ENCODE results near the gene CAPN1. TPM values are rescaled to one million over a fixed set of nuclear protein-coding genes. Genes with fewer than 3 reads are reported as not detected.

The CAPN1 gene
- polyA plus RNA-seq, 1 donor = 106 TPM

GRCh38 chr11:65217441-65218423 lies 36.0 kb downstream of the CAPN1 start:
- no peak for DNase-seq
- Histone ChIP-seq H3K9me3 (ENCODE audit: control insufficient read depth, low read depth, low read length) (no peaks in the 10 kb centered on the region), H3K27me3 (ENCODE audit: control insufficient read depth, insufficient read depth, low read length) (no peaks in the 10 kb centered on the region), H3K4me3 (ENCODE audit: low read length) (no peak overlapping the region), H3K36me3 (ENCODE audit: control insufficient read depth, insufficient read depth, low read length) (no peaks in the 10 kb centered on the region), H3K4me1 (ENCODE audit: control insufficient read depth, insufficient read depth, low read length) (peaks cover 13% of the 10 kb centered on the region), H3K27ac (ENCODE audit: low read length) (no peak overlapping the region)
- WGBS (ENCODE audit: insufficient coverage, low lambda C conversion rate) = no CpG with 5 or more reads among the region's 19 CpGs

DNA sequence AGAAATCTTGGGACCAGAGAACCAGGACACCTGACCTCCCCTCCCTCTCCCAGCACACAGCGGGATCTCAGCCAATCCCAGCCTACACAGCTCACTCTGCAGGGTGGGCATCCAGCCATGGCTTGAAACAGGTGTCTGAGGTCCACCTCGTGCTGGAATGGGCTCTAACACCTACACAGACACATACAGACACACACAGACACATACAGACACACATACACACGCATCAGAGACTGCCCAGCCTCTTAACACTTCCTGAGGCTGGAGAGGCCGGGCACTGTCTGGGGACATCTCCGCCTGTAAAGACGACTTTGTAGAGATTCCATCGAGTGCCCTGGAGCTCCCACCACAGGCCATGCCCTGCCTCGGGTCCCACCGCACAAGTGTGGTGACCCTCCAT lies 36.7 kb downstream of the CAPN1 start:
- WGBS (ENCODE audit: insufficient coverage, low lambda C conversion rate) = no CpG with 5 or more reads among the region's 9 CpGs
- no peak overlapping the region for H3K4me3 ChIP-seq (ENCODE audit: low read length)
- peaks cover 9% of the 10 kb centered on the region for H3K4me1 ChIP-seq (ENCODE audit: control insufficient read depth, insufficient read depth, low read length)
- H3K9me3 ChIP-seq (ENCODE audit: control insufficient read depth, low read depth, low read length) = no peaks in the 10 kb centered on the region
- H3K27me3 ChIP-seq (ENCODE audit: control insufficient read depth, insufficient read depth, low read length) = no peaks in the 10 kb centered on the region
- no peak for DNase-seq
- peaks cover 3% of the 10 kb centered on the region for H3K36me3 ChIP-seq (ENCODE audit: control insufficient read depth, insufficient read depth, low read length)
- no peak overlapping the region for H3K27ac ChIP-seq (ENCODE audit: low read length)

DNA sequence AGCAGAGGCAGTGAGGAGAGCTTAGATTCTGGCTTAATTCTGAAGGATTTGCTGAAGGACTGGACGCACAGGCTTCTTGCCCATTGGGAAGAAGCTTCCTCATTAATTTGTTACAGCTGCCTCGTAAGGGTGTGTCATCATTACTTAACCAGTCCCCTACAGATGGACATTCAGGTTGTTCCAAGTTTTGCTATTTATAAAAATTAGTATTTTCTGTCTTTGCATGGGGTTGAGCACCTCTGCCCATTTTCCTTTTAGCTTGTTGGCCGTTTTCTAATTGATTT lies 38.1 kb downstream of the CAPN1 start:
- peaks cover 4% of the 10 kb centered on the region for H3K36me3 ChIP-seq (ENCODE audit: control insufficient read depth, insufficient read depth, low read length)
- H3K9me3 ChIP-seq (ENCODE audit: control insufficient read depth, low read depth, low read length) = no peaks in the 10 kb centered on the region
- H3K4me1 ChIP-seq (ENCODE audit: control insufficient read depth, insufficient read depth, low read length) = peaks cover 8% of the 10 kb centered on the region
- WGBS (ENCODE audit: insufficient coverage, low lambda C conversion rate) = 100% methylated on average over 1 of the region's 3 CpGs
- H3K27ac ChIP-seq (ENCODE audit: low read length) = no peak overlapping the region
- no peak overlapping the region for H3K4me3 ChIP-seq (ENCODE audit: low read length)
- no peak for DNase-seq
- no peaks in the 10 kb centered on the region for H3K27me3 ChIP-seq (ENCODE audit: control insufficient read depth, insufficient read depth, low read length)

DNA sequence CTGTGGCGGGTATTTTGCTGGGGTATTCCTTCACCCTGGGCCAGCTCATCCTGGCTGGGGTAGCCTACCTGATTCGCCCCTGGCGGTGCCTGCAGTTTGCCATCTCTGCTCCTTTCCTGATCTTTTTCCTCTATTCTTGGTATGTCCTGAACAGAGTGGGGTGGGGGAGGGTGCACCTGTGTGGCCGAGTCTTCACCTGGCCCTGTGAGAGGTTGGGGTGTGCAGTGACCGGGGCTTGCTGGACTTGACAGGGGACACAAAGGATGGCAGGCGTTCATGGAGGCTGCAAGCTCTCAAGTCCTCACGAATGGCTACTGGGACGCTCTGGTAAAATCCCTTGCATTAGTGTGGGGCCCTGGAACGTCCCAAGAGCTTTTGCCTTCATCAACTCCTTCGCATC lies 39.3 kb downstream of the CAPN1 start:
- Histone ChIP-seq H3K27me3 (ENCODE audit: control insufficient read depth, insufficient read depth, low read length) (no peaks in the 10 kb centered on the region), H3K9me3 (ENCODE audit: control insufficient read depth, low read depth, low read length) (no peaks in the 10 kb centered on the region), H3K4me1 (ENCODE audit: control insufficient read depth, insufficient read depth, low read length) (peaks cover 18% of the 10 kb centered on the region), H3K27ac (ENCODE audit: low read length) (no peak overlapping the region), H3K4me3 (ENCODE audit: low read length) (no peak overlapping the region), H3K36me3 (ENCODE audit: control insufficient read depth, insufficient read depth, low read length) (peaks cover 4% of the 10 kb centered on the region)
- 90% methylated on average over 2 of the region's 10 CpGs for WGBS (ENCODE audit: insufficient coverage, low lambda C conversion rate)
- no peak for DNase-seq

DNA sequence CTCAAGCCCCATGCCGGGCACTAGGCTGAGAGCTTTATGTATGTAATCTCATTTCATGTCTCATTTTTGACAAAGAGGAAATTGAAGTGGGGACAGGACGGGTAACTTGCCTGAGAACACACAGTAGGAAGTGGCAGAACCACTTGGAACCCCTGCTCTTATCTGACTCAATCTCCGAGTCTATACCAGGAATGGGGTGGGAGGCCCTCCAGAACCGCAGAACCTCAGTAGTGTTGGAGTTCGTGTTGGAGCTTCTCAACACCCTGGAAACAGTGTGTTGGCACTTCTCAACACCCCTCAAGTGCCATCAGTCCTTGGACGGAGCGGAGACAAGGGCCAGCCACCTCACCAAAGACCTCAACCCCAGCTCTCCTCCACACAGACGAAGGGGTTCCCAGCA lies 41.3 kb downstream of the CAPN1 start:
- Histone ChIP-seq H3K4me1 (ENCODE audit: control insufficient read depth, insufficient read depth, low read length) (peaks cover 21% of the 10 kb centered on the region), H3K27me3 (ENCODE audit: control insufficient read depth, insufficient read depth, low read length) (no peaks in the 10 kb centered on the region)

DNA sequence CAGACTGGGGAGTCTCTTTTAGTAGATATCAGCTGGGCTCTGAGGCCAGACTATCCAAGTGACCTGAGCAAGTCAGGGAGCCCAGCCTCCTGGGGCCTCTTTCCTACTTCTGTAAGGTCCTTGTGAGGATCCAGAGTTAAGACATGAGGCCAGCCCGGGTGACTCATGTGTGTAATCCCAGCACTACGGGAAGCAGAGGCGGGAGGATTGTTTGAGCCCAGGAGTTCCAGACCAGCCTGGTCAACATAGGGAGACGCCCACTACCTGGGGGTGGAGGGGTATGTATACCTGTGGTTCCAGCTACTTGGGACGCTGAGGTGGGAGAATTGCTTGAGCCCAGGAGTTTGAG lies 43.2 kb downstream of the CAPN1 start:
- H3K27me3 ChIP-seq (ENCODE audit: control insufficient read depth, insufficient read depth, low read length) = no peaks in the 10 kb centered on the region
- peak; percentile 78 to 86 for DNase-seq
- H3K27ac ChIP-seq (ENCODE audit: low read length) = peak overlapping the region; percentile 75
- H3K4me1 ChIP-seq (ENCODE audit: control insufficient read depth, insufficient read depth, low read length) = peaks cover 15% of the 10 kb centered on the region
- peaks cover 4% of the 10 kb centered on the region for H3K36me3 ChIP-seq (ENCODE audit: control insufficient read depth, insufficient read depth, low read length)
- H3K9me3 ChIP-seq (ENCODE audit: control insufficient read depth, low read depth, low read length) = peaks cover 3% of the 10 kb centered on the region
- WGBS (ENCODE audit: insufficient coverage, low lambda C conversion rate) = no CpG with 5 or more reads among the region's 5 CpGs
- no peak overlapping the region for H3K4me3 ChIP-seq (ENCODE audit: low read length)

More for the DNA sequence above, 41.3 kb downstream of the CAPN1 start:
- WGBS (ENCODE audit: insufficient coverage, low lambda C conversion rate) = no CpG with 5 or more reads among the region's 8 CpGs
- peaks cover 4% of the 10 kb centered on the region for H3K36me3 ChIP-seq (ENCODE audit: control insufficient read depth, insufficient read depth, low read length)
- no peak overlapping the region for H3K4me3 ChIP-seq (ENCODE audit: low read length)
- no peaks in the 10 kb centered on the region for H3K9me3 ChIP-seq (ENCODE audit: control insufficient read depth, low read depth, low read length)
- H3K27ac ChIP-seq (ENCODE audit: low read length) = no peak overlapping the region
- no peak for DNase-seq

- H3K9me3 ChIP-seq (ENCODE audit: control insufficient read depth, low read depth, low read length) = peaks cover 5% of the 10 kb centered on the region
- H3K27me3 ChIP-seq (ENCODE audit: control insufficient read depth, insufficient read depth, low read length) = no peaks in the 10 kb centered on the region
- peak overlapping the region; percentile 36 for H3K4me3 ChIP-seq (ENCODE audit: low read length)
- H3K27ac ChIP-seq (ENCODE audit: low read length) = peak overlapping the region; percentile 75
- no CpG with 5 or more reads among the region's 42 CpGs for WGBS (ENCODE audit: insufficient coverage, low lambda C conversion rate)
- H3K4me1 ChIP-seq (ENCODE audit: control insufficient read depth, insufficient read depth, low read length) = peaks cover 15% of the 10 kb centered on the region
- peak; percentile 41 to 73 for DNase-seq
- H3K36me3 ChIP-seq (ENCODE audit: control insufficient read depth, insufficient read depth, low read length) = peaks cover 4% of the 10 kb centered on the region
These were observed 43.8 kb downstream of the CAPN1 start for GRCh38 chr11:65225279-65226102.

DNA sequence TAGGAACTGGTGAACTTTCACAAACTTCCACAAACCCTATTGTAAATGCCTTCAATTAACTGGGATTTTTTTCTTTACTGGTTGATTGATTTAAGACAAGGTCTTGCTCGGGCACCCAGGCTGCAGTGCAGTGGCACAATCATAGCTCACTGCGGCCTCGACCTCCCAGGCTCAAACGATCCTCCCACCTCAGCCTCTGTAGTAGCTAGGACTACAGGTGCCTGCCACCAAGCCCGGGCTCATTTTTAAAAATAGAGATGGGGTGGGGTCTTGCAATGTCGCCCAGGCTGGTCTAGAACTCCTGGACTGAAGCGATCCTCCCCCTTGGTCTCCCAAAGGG lies 44.3 kb downstream of the CAPN1 start:
- peaks cover 15% of the 10 kb centered on the region for H3K4me1 ChIP-seq (ENCODE audit: control insufficient read depth, insufficient read depth, low read length)
- peaks cover 5% of the 10 kb centered on the region for H3K9me3 ChIP-seq (ENCODE audit: control insufficient read depth, low read depth, low read length)
- H3K4me3 ChIP-seq (ENCODE audit: low read length) = peak overlapping the region; percentile 36
- DNase-seq = no peak
- peak overlapping the region; percentile 75 for H3K27ac ChIP-seq (ENCODE audit: low read length)
- no peaks in the 10 kb centered on the region for H3K27me3 ChIP-seq (ENCODE audit: control insufficient read depth, insufficient read depth, low read length)
- H3K36me3 ChIP-seq (ENCODE audit: control insufficient read depth, insufficient read depth, low read length) = peaks cover 4% of the 10 kb centered on the region
- WGBS (ENCODE audit: insufficient coverage, low lambda C conversion rate) = no CpG with 5 or more reads among the region's 7 CpGs

- no CpG with 5 or more reads among the region's 2 CpGs for WGBS (ENCODE audit: insufficient coverage, low lambda C conversion rate)
- no peak for DNase-seq
- peaks cover 15% of the 10 kb centered on the region for H3K4me1 ChIP-seq (ENCODE audit: control insufficient read depth, insufficient read depth, low read length)
- no peaks in the 10 kb centered on the region for H3K27me3 ChIP-seq (ENCODE audit: control insufficient read depth, insufficient read depth, low read length)
- H3K9me3 ChIP-seq (ENCODE audit: control insufficient read depth, low read depth, low read length) = peaks cover 5% of the 10 kb centered on the region
- no peak overlapping the region for H3K4me3 ChIP-seq (ENCODE audit: low read length)
- H3K36me3 ChIP-seq (ENCODE audit: control insufficient read depth, insufficient read depth, low read length) = peaks cover 4% of the 10 kb centered on the region
- no peak overlapping the region for H3K27ac ChIP-seq (ENCODE audit: low read length)
These were observed 46.2 kb downstream of the CAPN1 start for GRCh38 chr11:65227879-65228278.

- no peak for DNase-seq
- no peaks in the 10 kb centered on the region for H3K27me3 ChIP-seq (ENCODE audit: control insufficient read depth, insufficient read depth, low read length)
These were observed 54.7 kb downstream of the CAPN1 start for GRCh38 chr11:65236194-65237059.

More at GRCh38 chr11:65236194-65237059, 54.7 kb downstream of the CAPN1 start:
- Histone ChIP-seq H3K27ac (ENCODE audit: low read length) (no peak overlapping the region), H3K4me3 (ENCODE audit: low read length) (no peak overlapping the region), H3K4me1 (ENCODE audit: control insufficient read depth, insufficient read depth, low read length) (no peaks in the 10 kb centered on the region), H3K9me3 (ENCODE audit: control insufficient read depth, low read depth, low read length) (no peaks in the 10 kb centered on the region), H3K36me3 (ENCODE audit: control insufficient read depth, insufficient read depth, low read length) (no peaks in the 10 kb centered on the region)
- WGBS (ENCODE audit: insufficient coverage, low lambda C conversion rate) = no CpG with 5 or more reads among the region's 23 CpGs

Measured in large intestine (tissue), 3 donors.